ENCODE measurements around the gene RAMP1.

RAMP1 gene

GRCh38 chr2:237859533-237860272, at the start of gene RAMP1:
Gene RAMP1 (plus strand): TSS chr2:237859623. CDS start chr2:237859676, 53 bp downstream.
- DNase-seq (ENCODE audit: low read depth), result no peak
- H3K4me3 ChIP-seq (ENCODE audit: control insufficient read depth, low read depth, low read length), result peak within 1 kb of the TSS; percentile 48
- TF ChIP-seq CTCF (IDR thresholded peaks at IDR 0.05; ENCODE audit: control insufficient read depth, insufficient read depth, low read depth, low read length, missing control alignments), result no peak

GRCh38 chr2:237815637-237816036, 43.8 kb upstream of the RAMP1 start:
- H3K4me3 ChIP-seq (ENCODE audit: control insufficient read depth, low read depth, low read length), result no peak overlapping the region
- TF ChIP-seq CTCF (IDR thresholded peaks at IDR 0.05; ENCODE audit: control insufficient read depth, insufficient read depth, low read depth, low read length, missing control alignments), result no peak
- DNase-seq (ENCODE audit: low read depth), result no peak

GRCh38 chr2:237816531-237816930, 42.9 kb upstream of the RAMP1 start:
- no peak for TF ChIP-seq CTCF (IDR thresholded peaks at IDR 0.05; ENCODE audit: control insufficient read depth, insufficient read depth, low read depth, low read length, missing control alignments)
- no peak for DNase-seq (ENCODE audit: low read depth)

GRCh38 chr2:237818066-237818473, 41.4 kb upstream of the RAMP1 start:
- no peak for TF ChIP-seq CTCF (IDR thresholded peaks at IDR 0.05; ENCODE audit: control insufficient read depth, insufficient read depth, low read depth, low read length, missing control alignments)
- DNase-seq (ENCODE audit: low read depth), result peak; percentile 75

More at GRCh38 chr2:237816531-237816930, 42.9 kb upstream of the RAMP1 start:
- no peak overlapping the region for H3K4me3 ChIP-seq (ENCODE audit: control insufficient read depth, low read depth, low read length)

GRCh38 chr2:237819231-237819630, 40.2 kb upstream of the RAMP1 start:
- H3K4me3 ChIP-seq (ENCODE audit: control insufficient read depth, low read depth, low read length), result no peak overlapping the region
- DNase-seq (ENCODE audit: low read depth), result no peak
- no peak for TF ChIP-seq CTCF (IDR thresholded peaks at IDR 0.05; ENCODE audit: control insufficient read depth, insufficient read depth, low read depth, low read length, missing control alignments)

More at GRCh38 chr2:237818066-237818473, 41.4 kb upstream of the RAMP1 start:
- H3K4me3 ChIP-seq (ENCODE audit: control insufficient read depth, low read depth, low read length), result no peak overlapping the region

- DNase-seq (ENCODE audit: low read depth), result no peak
- H3K4me3 ChIP-seq (ENCODE audit: control insufficient read depth, low read depth, low read length), result no peak overlapping the region
- no peak for TF ChIP-seq CTCF (IDR thresholded peaks at IDR 0.05; ENCODE audit: control insufficient read depth, insufficient read depth, low read depth, low read length, missing control alignments)
Measured at GRCh38 chr2:237820421-237820820, 39.0 kb upstream of the RAMP1 start.

Data from AG09309 (cell line).